Kidney (tissue), 14 donors: ENCODE results near the gene ZNF324. TPM values are rescaled to one million over a fixed set of nuclear protein-coding genes. Genes with fewer than 3 reads are reported as not detected.
"Not testable (repeated sequence)": the region's sequence is repeated elsewhere in the genome, so short reads cannot be mapped to it uniquely, and the experiment has no call there.

Experiments used
- DNase-seq, 5 donors: peaks; one replicate each; pipeline ENCODE4 v3.0.0-alpha.2; 2013 to 2020
- FAIRE-seq: peaks from 2 replicates; lab custom pipeline; 2012; peaks lifted over from hg19 to GRCh38; lab: Jason Lieb, UNC
- H3K27ac ChIP-seq, 2 donors: one replicate each; pipeline ENCODE4 v1.7.0; 2013; ENCODE audit warnings: low read depth in 2 of 2, low read length in 2 of 2, inconsistent platforms in 1 of 2
- H3K27me3 ChIP-seq: one replicate; pipeline ENCODE4 v1.7.1; 2013; ENCODE audit warnings: low read length, inconsistent platforms; ENCODE audit not compliant: control insufficient read depth, insufficient read depth
- H3K36me3 ChIP-seq, 3 donors: one replicate each; pipeline versions ENCODE4 v1.7.0 to v1.7.1; 2013; ENCODE audit warnings: low read length in 3 of 3, control low read depth in 1 of 3, inconsistent platforms in 1 of 3; ENCODE audit not compliant: insufficient read depth in 3 of 3, control insufficient read depth in 2 of 3
- H3K4me1 ChIP-seq, 3 donors: one replicate each; pipeline versions ENCODE4 v1.7.0 to v1.7.1; 2013; ENCODE audit warnings: low read length in 3 of 3, inconsistent platforms in 1 of 3, low read depth in 1 of 3; ENCODE audit not compliant: control insufficient read depth in 2 of 3, insufficient read depth in 2 of 3
- H3K4me3 ChIP-seq, 3 donors: one replicate each; pipeline versions ENCODE4 v1.7.0 to v1.8.1; 2013; ENCODE audit warnings: low read length in 3 of 3, control low read depth in 1 of 3, inconsistent platforms in 1 of 3
- H3K9ac ChIP-seq, 3 donors: one replicate each; pipeline versions ENCODE4 v1.7.0 to v1.7.1; 2013; ENCODE audit warnings: low read length in 3 of 3, control low read depth in 1 of 3, inconsistent platforms in 1 of 3
- H3K9me3 ChIP-seq, 3 donors: one replicate each; pipeline versions ENCODE4 v1.7.0 to v1.7.1; 2013; ENCODE audit warnings: low read length in 3 of 3, control low read depth in 1 of 3, inconsistent platforms in 1 of 3; ENCODE audit not compliant: control insufficient read depth in 2 of 3, insufficient read depth in 1 of 3
- intact Hi-C: fragments of 100-400 bp; cut with DNase I; formaldehyde crosslinking; loops from one replicate; pipeline ENCODE4 v1.11.1; 2022
- polyA plus RNA-seq: library from polyadenylated mRNA; stranded (reverse); fragments of 350-450 nt; fragmentation: Illumina TruSeq; extraction: RNeasy Lipid Tissue Mini Kit (QIAGEN cat#74804); gene quantifications from one replicate; pipeline ENCODE4 v1.2.3, GENCODE V29; 2014; ENCODE audit warnings: low read depth, low replicate concordance; ENCODE audit not compliant: insufficient read depth
- total RNA-seq: library from RNA; stranded (reverse); fragmentation: NEBNext Ultra II Directional; extraction: Animal tissue kit (Norgen Biotek cat#: 25700); gene quantifications from one replicate; pipeline ENCODE4 v1.2.1, GENCODE V29; 2021
- TF ChIP-seq, protein P1 (sequence below): IDR thresholded peaks from 3 replicates; pipeline ENCODE4 v1.5.1; 2012; ENCODE audit warnings: mild to moderate bottlenecking, moderate library complexity, borderline replicate concordance; ENCODE audit not compliant: insufficient read depth; ENCODE audit errors: extremely low read depth
- donor health status: control.
- donor health status: control.
- donor health status: control.
- donor health status: control.
- donor health status: control.
- donor health status: DM: yes; HTN: yes; CAD: no.
- donor health status: Normal renal cell carcinoma (clear cell type).

The ZNF324 gene
- total and polyA plus RNA-seq, 2 donors from 2014 or later = 3.9 to 13.0 TPM

DNA sequence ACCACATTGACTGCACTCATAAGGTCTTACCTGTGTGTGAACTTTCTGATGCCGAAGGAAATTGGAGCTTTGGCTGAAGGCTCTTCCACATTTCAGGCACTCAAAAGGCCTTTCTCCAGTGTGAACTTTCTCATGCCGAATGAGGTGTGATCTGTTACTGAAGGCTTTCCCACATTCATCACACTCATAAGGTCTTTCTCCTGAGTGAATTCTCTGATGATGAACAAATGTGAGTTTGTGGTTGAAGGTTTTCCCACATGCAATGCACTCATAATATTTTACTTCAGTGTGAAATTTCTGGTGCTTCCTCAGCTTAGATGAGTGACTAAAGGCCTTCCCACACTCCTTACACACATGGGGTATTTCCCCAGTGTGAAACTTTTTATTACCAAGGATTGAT, 32.7 kb upstream of the ZNF324 start:
- no peak for FAIRE-seq
- H3K27me3 ChIP-seq = no peaks in the 10 kb centered on the region

DNA sequence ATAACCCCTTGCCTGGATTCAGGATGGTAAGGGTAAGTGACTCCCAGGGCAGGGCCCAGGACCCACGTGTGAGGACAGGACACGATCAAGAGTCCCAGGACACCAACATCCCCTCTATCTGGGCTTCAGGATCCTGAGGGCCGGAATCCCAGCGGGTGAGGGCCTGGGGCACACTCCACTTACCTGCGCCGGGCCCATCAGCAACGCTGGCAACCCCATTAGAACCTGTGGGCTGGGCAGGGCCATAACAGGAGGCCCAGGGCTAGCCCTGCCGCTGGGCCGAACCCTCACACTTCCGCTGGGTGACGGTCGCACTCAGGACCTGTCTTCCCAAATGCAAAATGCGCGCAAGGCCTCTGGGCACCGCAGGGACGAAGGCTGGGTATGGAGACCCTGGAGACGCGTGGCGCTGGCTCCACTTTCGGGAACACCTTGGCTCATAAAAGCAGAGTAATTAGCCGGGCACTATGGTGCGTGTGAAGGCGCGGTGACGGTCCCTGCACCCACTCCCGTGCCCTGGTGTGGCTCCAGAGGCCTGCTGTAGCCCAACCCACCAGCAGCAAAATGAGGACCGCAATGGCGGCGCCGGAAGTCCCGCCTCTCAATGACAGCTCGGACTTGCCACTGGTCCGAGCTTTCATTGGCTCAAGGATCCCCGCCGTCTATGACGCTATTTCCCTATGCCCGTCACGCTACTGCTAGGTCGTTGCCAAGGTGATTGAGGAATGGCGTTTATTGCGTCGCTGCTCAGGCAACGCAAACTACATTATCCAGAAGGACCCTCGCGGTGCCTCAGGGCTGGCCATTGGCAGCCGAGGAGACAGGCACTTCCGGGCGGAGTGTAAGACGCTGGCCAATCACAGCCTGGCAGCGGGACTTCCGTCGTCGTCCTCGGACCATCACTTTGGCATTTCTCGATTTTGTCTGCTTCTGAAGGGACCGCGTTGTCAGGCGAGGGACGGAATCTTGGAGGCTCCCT, 27.0 kb upstream of the ZNF324 start, which contains the start of gene ZNF132:
Gene ZNF132, minus strand, starts transcription at position 578 of the 979 bp plus-strand sequence. Its CDS starts 332 bp downstream, at position 246.
- Histone ChIP-seq H3K9me3 (peaks cover 3 to 40% (median 22%) of the 10 kb centered on the region in 3 donors), H3K36me3 (peaks cover 12 to 25% (median 13%) of the 10 kb centered on the region in 3 donors), H3K4me1 (peaks cover 0 to 16% (median 9%) of the 10 kb centered on the region in 3 donors), H3K27me3 (no peaks in the 10 kb centered on the region), H3K27ac (peak within 1 kb of the TSS; percentile 62 to 65), H3K4me3 (peak within 1 kb of the TSS; percentile 81 to 90 (median 87)), H3K9ac (peak within 1 kb of the TSS; percentile 6 to 70 (median 66))
- intact Hi-C loops = no loop called here
- FAIRE-seq (peak; percentile 99), DNase-seq (peak; percentile 99 to 100 (median 99))
- TF ChIP-seq, protein P1, sequence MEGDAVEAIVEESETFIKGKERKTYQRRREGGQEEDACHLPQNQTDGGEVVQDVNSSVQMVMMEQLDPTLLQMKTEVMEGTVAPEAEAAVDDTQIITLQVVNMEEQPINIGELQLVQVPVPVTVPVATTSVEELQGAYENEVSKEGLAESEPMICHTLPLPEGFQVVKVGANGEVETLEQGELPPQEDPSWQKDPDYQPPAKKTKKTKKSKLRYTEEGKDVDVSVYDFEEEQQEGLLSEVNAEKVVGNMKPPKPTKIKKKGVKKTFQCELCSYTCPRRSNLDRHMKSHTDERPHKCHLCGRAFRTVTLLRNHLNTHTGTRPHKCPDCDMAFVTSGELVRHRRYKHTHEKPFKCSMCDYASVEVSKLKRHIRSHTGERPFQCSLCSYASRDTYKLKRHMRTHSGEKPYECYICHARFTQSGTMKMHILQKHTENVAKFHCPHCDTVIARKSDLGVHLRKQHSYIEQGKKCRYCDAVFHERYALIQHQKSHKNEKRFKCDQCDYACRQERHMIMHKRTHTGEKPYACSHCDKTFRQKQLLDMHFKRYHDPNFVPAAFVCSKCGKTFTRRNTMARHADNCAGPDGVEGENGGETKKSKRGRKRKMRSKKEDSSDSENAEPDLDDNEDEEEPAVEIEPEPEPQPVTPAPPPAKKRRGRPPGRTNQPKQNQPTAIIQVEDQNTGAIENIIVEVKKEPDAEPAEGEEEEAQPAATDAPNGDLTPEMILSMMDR = no peak

More for the DNA sequence above, 32.7 kb upstream of the ZNF324 start:
- no peak overlapping the region for H3K9ac ChIP-seq
- peaks cover 23 to 92% (median 62%) of the 10 kb centered on the region in 3 donors for H3K9me3 ChIP-seq
- intact Hi-C loops = no loop called here
- peak overlapping the region in 1 of 3 donors; percentile 7 for H3K4me3 ChIP-seq
- no peak for DNase-seq
- peaks cover 0 to 4% (median 3%) of the 10 kb centered on the region in 3 donors for H3K4me1 ChIP-seq
- H3K36me3 ChIP-seq = peaks cover 31 to 56% (median 43%) of the 10 kb centered on the region in 3 donors
- no peak overlapping the region for H3K27ac ChIP-seq
- TF ChIP-seq, protein P1 = no peak

DNA sequence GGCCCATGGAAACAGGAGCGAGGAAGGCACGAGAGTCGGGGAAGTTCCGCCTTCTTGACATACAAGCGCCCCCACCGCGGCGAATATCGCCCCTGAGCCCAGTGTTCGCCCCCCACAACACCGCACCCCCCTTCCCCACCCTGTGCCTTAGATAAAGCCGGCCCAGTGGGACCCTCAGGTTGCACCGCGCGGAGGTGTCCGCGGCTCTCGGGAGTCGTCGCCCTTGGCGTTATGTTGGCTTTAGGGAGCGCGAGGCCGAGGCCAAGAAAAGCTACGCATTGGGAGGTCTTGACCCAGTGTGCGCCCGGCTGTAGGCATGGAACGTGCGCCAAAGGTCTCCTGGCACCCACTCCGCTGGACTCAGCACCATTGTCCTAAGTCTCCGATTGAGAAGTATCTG, 26.3 kb upstream of the ZNF324 start:
- Histone ChIP-seq H3K9ac (peak overlapping the region in 1 of 3 donors; percentile 66), H3K27ac (peak overlapping the region; percentile 45 to 62), H3K9me3 (peaks cover 3 to 33% (median 16%) of the 10 kb centered on the region in 3 donors), H3K27me3 (no peaks in the 10 kb centered on the region), H3K4me3 (peak overlapping the region; percentile 81 to 90 (median 87)), H3K36me3 (peaks cover 8 to 18% (median 9%) of the 10 kb centered on the region in 3 donors), H3K4me1 (peaks cover 0 to 16% (median 9%) of the 10 kb centered on the region in 3 donors)
- TF ChIP-seq, protein P1 = no peak
- intact Hi-C loops = no loop called here
- DNase-seq (peak in 1 of 5 donors; percentile 27), FAIRE-seq (no peak)

DNA sequence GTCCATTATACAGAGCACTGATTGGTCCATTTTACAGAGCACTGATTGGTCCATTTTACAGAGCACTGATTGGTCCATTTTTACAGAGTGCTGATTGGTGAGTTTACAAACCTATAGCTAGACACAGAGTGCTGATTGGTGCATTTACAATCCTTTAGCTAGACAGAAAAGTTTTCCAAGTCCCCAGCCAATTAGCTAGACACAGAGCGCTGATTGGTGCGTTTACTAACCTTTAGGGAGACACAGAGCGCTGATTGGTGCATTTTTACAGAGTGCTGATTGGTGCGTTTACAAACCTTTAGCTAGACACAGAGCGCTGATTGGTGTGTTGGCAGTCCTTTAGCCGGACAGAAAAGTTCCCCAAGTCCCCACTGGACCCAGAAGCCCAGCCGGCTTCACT, 23.9 kb upstream of the ZNF324 start:
- FAIRE-seq, H3K36me3 ChIP-seq, H3K27ac ChIP-seq, H3K4me3 ChIP-seq, H3K9ac ChIP-seq, DNase-seq, H3K27me3 ChIP-seq, intact Hi-C loops: not testable (repeated sequence)
- Histone ChIP-seq H3K9me3 (peaks cover 1 to 11% (median 2%) of the 10 kb centered on the region in 3 donors), H3K4me1 (peaks cover 0 to 16% (median 9%) of the 10 kb centered on the region in 3 donors)

DNA sequence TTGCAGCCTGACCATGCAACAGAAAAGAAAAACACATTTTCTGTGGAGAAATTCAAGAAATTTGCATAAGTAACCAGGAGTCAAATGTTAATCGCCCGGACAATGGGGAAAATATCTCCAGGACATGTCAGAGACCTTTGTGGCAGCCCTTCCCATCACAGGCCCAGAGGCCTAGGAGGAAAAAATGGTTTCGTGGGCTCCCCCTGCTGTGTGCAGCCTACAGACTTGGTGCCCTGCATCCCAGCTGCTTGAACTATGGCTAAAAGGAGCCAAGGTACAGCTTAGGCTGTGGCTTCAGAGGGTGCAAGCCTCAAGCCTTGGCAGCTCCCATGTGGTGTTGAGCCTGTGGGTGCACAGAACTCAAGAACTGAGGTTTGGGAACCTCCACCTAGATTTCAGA, 18.0 kb upstream of the ZNF324 start:
- H3K36me3 ChIP-seq, intact Hi-C loops, H3K9me3 ChIP-seq, H3K27ac ChIP-seq, H3K4me1 ChIP-seq, DNase-seq, H3K27me3 ChIP-seq, H3K4me3 ChIP-seq, FAIRE-seq, H3K9ac ChIP-seq: not testable (repeated sequence)
